Left lobe of liver (tissue), 2 donors: ENCODE results near the gene XPO4. TPM values are rescaled to one million over a fixed set of nuclear protein-coding genes. Genes with fewer than 3 reads are reported as not detected.
"Not testable (repeated sequence)": the region's sequence is repeated elsewhere in the genome, so short reads cannot be mapped to it uniquely, and the experiment has no call there.

Experiments used
- ATAC-seq: fragments of 200-7000 bp; cut with Tn5 transposase; one replicate; pipeline ENCODE4 v1.9.1; 2020; ENCODE audit warnings: mild to moderate bottlenecking, moderate library complexity
- DNase-seq: peaks from one replicate; pipeline ENCODE4 v3.0.0-alpha.2; 2020; ENCODE audit warnings: low spot score
- total RNA-seq: library from RNA; stranded (reverse); gene quantifications from one replicate; pipeline ENCODE4 v1.2.1, GENCODE V29; 2021
- donor health status: DM: no; HTN: no; CAD: no; lungs with moderate emphysema.
- donor health status: DM: no; HTN: yes; CAD: no.

Gene XPO4
- total RNA-seq, 1 donor from 2014 or later, result 5.2 TPM

GRCh38 chr13:20789665-20790064, 112.9 kb downstream of the XPO4 start:
- DNase-seq (no peak), ATAC-seq (no peak)

GRCh38 chr13:20788312-20788711, 114.2 kb downstream of the XPO4 start:
- DNase-seq, result no peak

GRCh38 chr13:20787180-20787579, 115.4 kb downstream of the XPO4 start:
- ATAC-seq (peak; percentile 67), DNase-seq (no peak)

More at GRCh38 chr13:20788312-20788711, 114.2 kb downstream of the XPO4 start:
- ATAC-seq, result no peak

GRCh38 chr13:20782116-20782708, 120.3 kb downstream of the XPO4 start:
- DNase-seq, result no peak
- no peak for ATAC-seq

- no peak for ATAC-seq
- DNase-seq, result no peak
Observed at GRCh38 chr13:20780317-20780716, 122.2 kb downstream of the XPO4 start.

GRCh38 chr13:20779405-20779804, 123.1 kb downstream of the XPO4 start:
- DNase-seq (no peak), ATAC-seq (no peak)

GRCh38 chr13:20778311-20778710, 124.2 kb downstream of the XPO4 start:
- no peak for DNase-seq
- ATAC-seq, result no peak

GRCh38 chr13:20776751-20777150, 125.8 kb downstream of the XPO4 start:
- no peak for DNase-seq
- no peak for ATAC-seq

GRCh38 chr13:20775961-20776360, 126.6 kb downstream of the XPO4 start:
- ATAC-seq, result no peak
- no peak for DNase-seq

GRCh38 chr13:20774746-20775145, 127.8 kb downstream of the XPO4 start:
- DNase-seq (no peak), ATAC-seq (no peak)

GRCh38 chr13:20773194-20774080, 129.1 kb downstream of the XPO4 start, which contains the start of gene EEF1AKMT1:
Gene EEF1AKMT1, minus strand, starts transcription at chr13:20773961. Its CDS starts 16,363 bp downstream, at chr13:20757598.
- DNase-seq, result peak; percentile 96
- ATAC-seq, result peak; percentile 95

- no peak for ATAC-seq
- no peak for DNase-seq
Observed at GRCh38 chr13:20772401-20773131, 130.0 kb downstream of the XPO4 start.

- no peak for ATAC-seq
Observed at GRCh38 chr13:20769834-20770233, 132.7 kb downstream of the XPO4 start.

GRCh38 chr13:20769091-20769490, 133.5 kb downstream of the XPO4 start:
- no peak for DNase-seq
- ATAC-seq, result no peak

More at GRCh38 chr13:20769834-20770233, 132.7 kb downstream of the XPO4 start:
- DNase-seq, result no peak

- ATAC-seq, result no peak
- DNase-seq, result no peak
Observed at GRCh38 chr13:20767309-20767943, 135.1 kb downstream of the XPO4 start.

- ATAC-seq, result no peak
- no peak for DNase-seq
Observed at GRCh38 chr13:20760872-20761271, 141.7 kb downstream of the XPO4 start.

- ATAC-seq (no peak), DNase-seq (no peak)
Observed at GRCh38 chr13:20754009-20754408, 148.5 kb downstream of the XPO4 start.

- no peak for ATAC-seq
- DNase-seq, result no peak
Observed at GRCh38 chr13:20749377-20749776, 153.2 kb downstream of the XPO4 start.

GRCh38 chr13:20743830-20744404, 158.6 kb downstream of the XPO4 start:
- DNase-seq, ATAC-seq: not testable (repeated sequence)

- no peak for DNase-seq
- no peak for ATAC-seq
Observed at GRCh38 chr13:20740021-20740420, 162.5 kb downstream of the XPO4 start.

- ATAC-seq (no peak), DNase-seq (no peak)
Observed at GRCh38 chr13:20738616-20739015, 163.9 kb downstream of the XPO4 start.
